ENCODE data around the gene DZIP1. TPM values are rescaled to one million over a fixed set of nuclear protein-coding genes. Genes with fewer than 3 reads are reported as not detected.

Gene DZIP1
- total and polyA plus RNA-seq, 7 experiments from 2014 or later = not detected

GRCh38 chr13:95650696-95651095 is 6.2 kb upstream of the DZIP1 start:
- intact Hi-C loops (cut with micrococcal nuclease) = no loop called here
- ATAC-seq = peak; percentile 29
- H3K36me3 Mint-ChIP-seq = no peaks in the 10 kb centered on the region
- no peaks in the 10 kb centered on the region for H3K9me3 ChIP-seq (ENCODE audit: control insufficient read depth in 2 of 3, low read length in 3 of 3)
- DNase-seq = no peak
- no peak overlapping the region for H3K27ac ChIP-seq (ENCODE audit: low read depth, low read length)
- H3K9me3 Mint-ChIP-seq = peaks cover 0 to 1% (median 0%) of the 10 kb centered on the region in 11 donors
- H3K4me3 Mint-ChIP-seq = no peak overlapping the region
- CTCF ChIA-PET = no interaction called here
- no peaks in the 10 kb centered on the region for H3K4me1 ChIP-seq (ENCODE audit: control insufficient read depth in 2 of 2, insufficient read depth in 2 of 2, low read length in 2 of 2)
- H3K27me3 Mint-ChIP-seq = peaks cover 0 to 46% (median 5%) of the 10 kb centered on the region in 5 donors
- no peaks in the 10 kb centered on the region for H3K36me3 ChIP-seq (ENCODE audit: control insufficient read depth in 2 of 3, insufficient read depth in 3 of 3, low read length in 3 of 3)
- no peak overlapping the region for H3K27ac Mint-ChIP-seq
- POLR2A ChIA-PET = no interaction called here
- no peak overlapping the region for H3K4me3 ChIP-seq (ENCODE audit: low read length)
- no peaks in the 10 kb centered on the region for H3K27me3 ChIP-seq (ENCODE audit: control insufficient read depth in 2 of 2, insufficient read depth in 2 of 2, low read length in 2 of 2)
- no peaks in the 10 kb centered on the region for H3K4me1 Mint-ChIP-seq

- H3K4me1 Mint-ChIP-seq = peaks cover 0 to 13% (median 10%) of the 10 kb centered on the region in 7 donors
These were observed 2.8 kb upstream of the DZIP1 start for GRCh38 chr13:95647321-95647720.

GRCh38 chr13:95643936-95644598 is 439 bp downstream of the DZIP1 start:
- Mint-ChIP-seq H3K9me3 (no peaks in the 10 kb centered on the region), H3K27ac (no peak overlapping the region), H3K36me3 (peaks cover 0 to 3% (median 0%) of the 10 kb centered on the region in 5 donors), H3K27me3 (peaks cover 34 to 66% (median 41%) of the 10 kb centered on the region in 5 donors), H3K4me3 (peak overlapping the region in 5 of 10 donors; percentile 47 to 78 (median 64)), H3K4me1 (peaks cover 0 to 19% (median 10%) of the 10 kb centered on the region in 7 donors)
- DNase-seq (no peak), ATAC-seq (no peak)
- no peak overlapping the region for H3K4me3 ChIP-seq (ENCODE audit: low read length)
- H3K27ac ChIP-seq (ENCODE audit: low read depth, low read length) = no peak overlapping the region
- H3K27me3 ChIP-seq (ENCODE audit: control insufficient read depth in 2 of 2, insufficient read depth in 2 of 2, low read length in 2 of 2) = peaks cover 3% of the 10 kb centered on the region in 2 donors
- intact Hi-C loops (cut with micrococcal nuclease) = loop anchor here in 1 of 2 donors (5.0 kb wide), 1 partner anchor 33 kb away; the partner anchor contains the start of gene DNAJC3
- POLR2A ChIA-PET = no interaction called here
- H3K36me3 ChIP-seq (ENCODE audit: control insufficient read depth in 2 of 3, insufficient read depth in 3 of 3, low read length in 3 of 3) = no peaks in the 10 kb centered on the region
- no peaks in the 10 kb centered on the region for H3K4me1 ChIP-seq (ENCODE audit: control insufficient read depth in 2 of 2, insufficient read depth in 2 of 2, low read length in 2 of 2)
- H3K9me3 ChIP-seq (ENCODE audit: control insufficient read depth in 2 of 3, low read length in 3 of 3) = no peaks in the 10 kb centered on the region
- CTCF ChIA-PET = no interaction called here

More at GRCh38 chr13:95647321-95647720, 2.8 kb upstream of the DZIP1 start:
- Mint-ChIP-seq H3K36me3 (peaks cover 0 to 3% (median 0%) of the 10 kb centered on the region in 5 donors), H3K27ac (no peak overlapping the region), H3K27me3 (peaks cover 18 to 58% (median 24%) of the 10 kb centered on the region in 5 donors), H3K4me3 (no peak overlapping the region), H3K9me3 (peaks cover 0 to 1% (median 0%) of the 10 kb centered on the region in 11 donors)
- H3K4me1 ChIP-seq (ENCODE audit: control insufficient read depth in 2 of 2, insufficient read depth in 2 of 2, low read length in 2 of 2) = no peaks in the 10 kb centered on the region
- H3K36me3 ChIP-seq (ENCODE audit: control insufficient read depth in 2 of 3, insufficient read depth in 3 of 3, low read length in 3 of 3) = no peaks in the 10 kb centered on the region
- no peak for DNase-seq
- H3K27ac ChIP-seq (ENCODE audit: low read depth, low read length) = no peak overlapping the region
- CTCF ChIA-PET = no interaction called here
- no peaks in the 10 kb centered on the region for H3K9me3 ChIP-seq (ENCODE audit: control insufficient read depth in 2 of 3, low read length in 3 of 3)
- H3K4me3 ChIP-seq (ENCODE audit: low read length) = no peak overlapping the region
- H3K27me3 ChIP-seq (ENCODE audit: control insufficient read depth in 2 of 2, insufficient read depth in 2 of 2, low read length in 2 of 2) = peaks cover 3% of the 10 kb centered on the region in 2 donors
- intact Hi-C loops (cut with micrococcal nuclease) = no loop called here
- POLR2A ChIA-PET = no interaction called here
- no peak for ATAC-seq

GRCh38 chr13:95643571-95643935 is 953 bp downstream of the DZIP1 start:
- peaks cover 0 to 3% (median 0%) of the 10 kb centered on the region in 5 donors for H3K36me3 Mint-ChIP-seq
- peaks cover 0 to 19% (median 10%) of the 10 kb centered on the region in 7 donors for H3K4me1 Mint-ChIP-seq
- H3K4me3 Mint-ChIP-seq = peak overlapping the region; percentile 25 to 78 (median 52)
- Histone ChIP-seq H3K27me3 (ENCODE audit: control insufficient read depth in 2 of 2, insufficient read depth in 2 of 2, low read length in 2 of 2) (peaks cover 3% of the 10 kb centered on the region in 2 donors), H3K4me1 (ENCODE audit: control insufficient read depth in 2 of 2, insufficient read depth in 2 of 2, low read length in 2 of 2) (no peaks in the 10 kb centered on the region), H3K4me3 (ENCODE audit: low read length) (no peak overlapping the region), H3K36me3 (ENCODE audit: control insufficient read depth in 2 of 3, insufficient read depth in 3 of 3, low read length in 3 of 3) (no peaks in the 10 kb centered on the region), H3K27ac (ENCODE audit: low read depth, low read length) (no peak overlapping the region), H3K9me3 (ENCODE audit: control insufficient read depth in 2 of 3, low read length in 3 of 3) (no peaks in the 10 kb centered on the region)
- peaks cover 39 to 70% (median 41%) of the 10 kb centered on the region in 5 donors for H3K27me3 Mint-ChIP-seq
- intact Hi-C loops (cut with micrococcal nuclease) = loop anchor here in 1 of 2 donors (5.0 kb wide), 1 partner anchor 34 kb away; the partner anchor contains the start of gene DNAJC3
- ATAC-seq (no peak), DNase-seq (no peak)
- ChIA-PET POLR2A (interaction anchor here (0.5 kb wide), 1 partner anchor 1389 kb away, joined by 4 read pairs; no protein-coding TSS in a partner anchor), CTCF (no interaction called here)
- no peaks in the 10 kb centered on the region for H3K9me3 Mint-ChIP-seq
- no peak overlapping the region for H3K27ac Mint-ChIP-seq

GRCh38 chr13:95642999-95643398 is 1.5 kb downstream of the DZIP1 start:
- POLR2A ChIA-PET = interaction anchor here (0.5 kb wide), 1 partner anchor 1388 kb away, joined by 4 read pairs; no protein-coding TSS in a partner anchor
- no peak for ATAC-seq
- H3K36me3 Mint-ChIP-seq = peaks cover 0 to 3% (median 0%) of the 10 kb centered on the region in 5 donors
- peaks cover 3% of the 10 kb centered on the region in 2 donors for H3K27me3 ChIP-seq (ENCODE audit: control insufficient read depth in 2 of 2, insufficient read depth in 2 of 2, low read length in 2 of 2)
- H3K4me1 ChIP-seq (ENCODE audit: control insufficient read depth in 2 of 2, insufficient read depth in 2 of 2, low read length in 2 of 2) = no peaks in the 10 kb centered on the region
- no peaks in the 10 kb centered on the region for H3K9me3 Mint-ChIP-seq
- DNase-seq = no peak
- no peak overlapping the region for H3K27ac Mint-ChIP-seq
- H3K4me3 ChIP-seq (ENCODE audit: low read length) = no peak overlapping the region
- H3K27me3 Mint-ChIP-seq = peaks cover 39 to 67% (median 41%) of the 10 kb centered on the region in 5 donors
- no peaks in the 10 kb centered on the region for H3K9me3 ChIP-seq (ENCODE audit: control insufficient read depth in 2 of 3, low read length in 3 of 3)
- H3K4me1 Mint-ChIP-seq = peaks cover 0 to 19% (median 10%) of the 10 kb centered on the region in 7 donors
- intact Hi-C loops (cut with micrococcal nuclease) = loop anchor here in 1 of 2 donors (5.0 kb wide), 1 partner anchor 34 kb away; the partner anchor contains the start of gene DNAJC3
- peak overlapping the region in 4 of 10 donors; percentile 25 to 64 (median 46) for H3K4me3 Mint-ChIP-seq
- no peaks in the 10 kb centered on the region for H3K36me3 ChIP-seq (ENCODE audit: control insufficient read depth in 2 of 3, insufficient read depth in 3 of 3, low read length in 3 of 3)
- CTCF ChIA-PET = no interaction called here
- H3K27ac ChIP-seq (ENCODE audit: low read depth, low read length) = no peak overlapping the region

GRCh38 chr13:95642028-95642621 is 2.4 kb downstream of the DZIP1 start:
- Histone ChIP-seq H3K36me3 (ENCODE audit: control insufficient read depth in 2 of 3, insufficient read depth in 3 of 3, low read length in 3 of 3) (no peaks in the 10 kb centered on the region), H3K27me3 (ENCODE audit: control insufficient read depth in 2 of 2, insufficient read depth in 2 of 2, low read length in 2 of 2) (peaks cover 3% of the 10 kb centered on the region in 2 donors), H3K4me1 (ENCODE audit: control insufficient read depth in 2 of 2, insufficient read depth in 2 of 2, low read length in 2 of 2) (no peaks in the 10 kb centered on the region), H3K27ac (ENCODE audit: low read depth, low read length) (no peak overlapping the region), H3K4me3 (ENCODE audit: low read length) (no peak overlapping the region), H3K9me3 (ENCODE audit: control insufficient read depth in 2 of 3, low read length in 3 of 3) (no peaks in the 10 kb centered on the region)
- peaks cover 39 to 60% (median 41%) of the 10 kb centered on the region in 5 donors for H3K27me3 Mint-ChIP-seq
- no peaks in the 10 kb centered on the region for H3K9me3 Mint-ChIP-seq
- ChIA-PET POLR2A (no interaction called here), CTCF (no interaction called here)
- DNase-seq = no peak
- ATAC-seq = peak; percentile 29
- no peak overlapping the region for H3K27ac Mint-ChIP-seq
- peaks cover 0 to 24% (median 11%) of the 10 kb centered on the region in 7 donors for H3K4me1 Mint-ChIP-seq
- intact Hi-C loops (cut with micrococcal nuclease) = loop anchor here in 1 of 2 donors (5.0 kb wide), 1 partner anchor 35 kb away; the partner anchor contains the start of gene DNAJC3
- H3K36me3 Mint-ChIP-seq = peaks cover 0 to 3% (median 0%) of the 10 kb centered on the region in 5 donors
- H3K4me3 Mint-ChIP-seq = no peak overlapping the region

Data from naive thymus-derived CD4-positive, alpha-beta T cell (primary cell).